T-cell (primary cell): ENCODE data around the gene DDR1. TPM values are rescaled to one million over a fixed set of nuclear protein-coding genes. Genes with fewer than 3 reads are reported as not detected.
A peak's percentile ranks its signal among the peaks of the same experiment; 100 is the strongest.
"Not testable (repeated sequence)": the region's sequence is repeated elsewhere in the genome, so short reads cannot be mapped to it uniquely, and the experiment has no call there.

Experiments used
- ATAC-seq, 4 experiments: fragments of 200-7000 bp in 3 of 4; fragments of 150-1000 bp in 1 of 4; cut with Tn5 transposase; replicated peaks in 1 of 4; 1 replicate in 3 of 4; 2 replicates in 1 of 4; pipeline ENCODE4 v1.10.0; 2021; ENCODE audit warnings: moderate library complexity in 3 of 4, mild to moderate bottlenecking in 2 of 4, moderate number of reproducible peaks in 1 of 4
- CTCF ChIA-PET, 2 donors: fragments of 300-600 bp; sonication (Branson Sonifier 250); formaldehyde crosslinking; loops; one replicate each; lab custom pipeline; 2022; ENCODE audit warnings: antibody characterized with exemption in 2 of 2; lab: Charles Lee
- POLR2A ChIA-PET, 2 donors: fragments of 300-600 bp; sonication (Branson Sonifier 250); formaldehyde crosslinking; loops; one replicate each; lab custom pipeline; 2022; ENCODE audit warnings: antibody characterized with exemption in 2 of 2; lab: Charles Lee
- DNase-seq, 35 experiments: peaks; one replicate each; pipeline versions ENCODE4 v3.0.0 to v3.0.0-alpha.2; 2013 to 2023
- H3K27ac ChIP-seq: one replicate; pipeline ENCODE4 v1.5.1; 2013; ENCODE audit warnings: low read length
- H3K27me3 ChIP-seq, 2 experiments: replicated peaks in 1 of 2; 1 replicate in 1 of 2; 2 replicates in 1 of 2; pipeline versions ENCODE4 v1.6.1 to v1.7.0; 2013; ENCODE audit warnings: low read length in 1 of 2, mixed read lengths in 1 of 2; ENCODE audit not compliant: control insufficient read depth in 2 of 2, insufficient read depth in 2 of 2; ENCODE audit errors: extremely low read depth in 1 of 2
- H3K36me3 ChIP-seq, 2 donors: 1 replicate in 1 of 2; 2 replicates in 1 of 2; pipeline versions ENCODE4 v1.6.1 to v1.7.0; 2013; ENCODE audit warnings: low read length in 1 of 2; ENCODE audit not compliant: control insufficient read depth in 2 of 2, insufficient read depth in 1 of 2; ENCODE audit errors: extremely low read depth in 1 of 2
- H3K4me1 ChIP-seq, 2 experiments: 1 replicate in 1 of 2; 2 replicates in 1 of 2; pipeline versions ENCODE4 v1.6.1 to v1.7.0; 2013; ENCODE audit warnings: low read length in 2 of 2, mixed read lengths in 1 of 2; ENCODE audit not compliant: insufficient read depth in 2 of 2, control insufficient read depth in 1 of 2; ENCODE audit errors: extremely low read depth in 1 of 2
- H3K4me3 ChIP-seq, 2 donors: 1 replicate in 1 of 2; 2 replicates in 1 of 2; pipeline versions ENCODE4 v1.5.1 to v1.7.0; 2013; ENCODE audit warnings: mild to moderate bottlenecking in 2 of 2, low read length in 1 of 2, moderate library complexity in 1 of 2; ENCODE audit not compliant: control insufficient read depth in 1 of 2; ENCODE audit errors: extremely low read depth in 1 of 2
- H3K9me3 ChIP-seq: 2 replicates; pipeline ENCODE4 v1.7.0; 2013
- H3K27ac Mint-ChIP-seq, 2 donors: one replicate each; pipeline ENCODE4 v1.8.0; 2020 to 2021; ENCODE audit warnings: mild to moderate bottlenecking in 2 of 2, mixed read lengths in 2 of 2
- H3K27me3 Mint-ChIP-seq, 2 donors: one replicate each; pipeline ENCODE4 v1.8.0; 2021 to 2022; ENCODE audit warnings: mixed read lengths in 2 of 2
- H3K36me3 Mint-ChIP-seq: one replicate; pipeline ENCODE4 v1.8.0; 2021; ENCODE audit warnings: mixed read lengths
- H3K4me1 Mint-ChIP-seq, 3 donors: one replicate each; pipeline ENCODE4 v1.8.0; 2020 to 2022; ENCODE audit warnings: mixed read lengths in 3 of 3, mild to moderate bottlenecking in 1 of 3
- H3K4me3 Mint-ChIP-seq, 3 donors: one replicate each; pipeline ENCODE4 v1.8.0; 2020 to 2022; ENCODE audit warnings: mild to moderate bottlenecking in 3 of 3, mixed read lengths in 3 of 3, moderate library complexity in 3 of 3
- H3K9me3 Mint-ChIP-seq, 3 donors: one replicate each; pipeline ENCODE4 v1.8.0; 2020 to 2022; ENCODE audit warnings: mixed read lengths in 3 of 3
- WGBS: methylation state at CpG from one replicate; pipeline ENCODE4 v1.1.5; 2013; ENCODE audit warnings: missing lambda C conversion rate; ENCODE audit not compliant: insufficient coverage; 5-methylcytosine and 5-hydroxymethylcytosine counted together
- total RNA-seq, 35 experiments: library from RNA in 6 of 35; stranded (reverse) in 6 of 35; fragments of 120-200 nt in 1 of 35; gene quantifications; one replicate each; pipeline versions ENCODE4 v1.2.1 to v1.2.4 and lab custom pipeline; 2013 to 2026

Gene DDR1
- total RNA-seq, 5 donors from 2014 or later (not counting 1 experiment from before 2014, with no cell fraction given): 8.8 to 23.9 (median 19.3) TPM

GRCh38 chr6:30910473-30910872 lies 26.2 kb downstream of the DDR1 start:
- H3K9me3 ChIP-seq, H3K4me3 ChIP-seq, ATAC-seq, CTCF ChIA-PET, DNase-seq, POLR2A ChIA-PET, H3K27ac ChIP-seq, H3K27ac Mint-ChIP-seq, H3K9me3 Mint-ChIP-seq, H3K27me3 ChIP-seq, H3K27me3 Mint-ChIP-seq, H3K4me3 Mint-ChIP-seq: not testable (repeated sequence)
- peaks cover 10 to 41% of the 10 kb centered on the region in 2 experiments for H3K4me1 ChIP-seq
- H3K36me3 ChIP-seq: peaks cover 3 to 19% of the 10 kb centered on the region in 2 donors
- WGBS: 98% methylated on average over 7 of the region's 12 CpGs
- peaks cover 35 to 44% (median 43%) of the 10 kb centered on the region in 3 donors for H3K4me1 Mint-ChIP-seq
- peaks cover 18% of the 10 kb centered on the region for H3K36me3 Mint-ChIP-seq

DNA sequence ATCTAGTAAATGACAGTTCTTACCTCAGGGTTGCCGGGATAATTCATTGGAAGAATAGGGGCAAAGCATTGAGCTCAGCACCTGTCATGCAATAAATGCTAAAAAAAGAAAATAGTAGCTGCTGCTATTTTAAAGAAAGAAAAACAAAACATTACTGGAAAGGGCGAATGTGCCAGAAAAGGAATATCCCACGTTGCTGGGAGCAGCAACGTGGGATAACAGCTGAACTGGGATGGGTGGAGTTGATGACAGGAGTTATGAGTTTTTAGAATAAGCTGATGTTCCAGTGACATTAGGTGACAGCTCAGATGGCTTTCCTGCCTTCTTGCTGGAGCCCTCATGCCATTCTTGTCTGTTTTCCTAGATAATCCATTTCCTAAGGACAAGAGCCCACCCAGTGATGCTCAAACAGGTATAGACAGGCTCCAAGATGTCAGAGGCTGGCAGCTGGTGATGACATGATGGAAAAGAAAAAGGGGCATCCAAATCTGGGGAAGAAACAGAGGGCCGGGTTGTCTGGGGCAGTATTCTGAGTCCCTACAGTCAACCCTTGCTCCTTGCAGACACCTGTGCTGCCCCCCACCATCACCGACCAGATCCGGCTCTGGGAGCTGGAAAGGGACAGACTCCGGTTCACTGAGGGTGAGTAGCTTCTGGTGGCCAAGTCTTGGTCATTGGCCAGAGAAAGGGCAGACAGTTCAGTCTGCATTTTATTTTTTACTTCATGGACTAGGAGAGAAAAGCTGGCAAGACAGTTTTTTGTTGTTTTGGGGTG lies 28.6 kb downstream of the DDR1 start:
- Histone ChIP-seq H3K27ac (no peak overlapping the region), H3K36me3 (peaks cover 13 to 33% of the 10 kb centered on the region in 2 donors), H3K27me3 (no peaks in the 10 kb centered on the region), H3K4me1 (peaks cover 10 to 37% of the 10 kb centered on the region in 2 experiments), H3K4me3 (no peak overlapping the region), H3K9me3 (no peaks in the 10 kb centered on the region)
- peaks cover 30% of the 10 kb centered on the region for H3K36me3 Mint-ChIP-seq
- no peaks in the 10 kb centered on the region for H3K27me3 Mint-ChIP-seq
- H3K27ac Mint-ChIP-seq: peak overlapping the region; percentile 31 to 85
- H3K9me3 Mint-ChIP-seq: no peaks in the 10 kb centered on the region
- DNase-seq (no peak), ATAC-seq (no peak)
- ChIA-PET CTCF (interaction anchor here in 1 of 2 donors (1.1 to 4.1 kb wide), 2 partner anchors 167 to 174 kb away, joined by 6 to 18 read pairs; no protein-coding TSS in a partner anchor), POLR2A (interaction anchor here in 1 of 2 donors (0.6 kb wide), 1 partner anchor 11 kb away, joined by 5 read pairs; no protein-coding TSS in a partner anchor)
- H3K4me1 Mint-ChIP-seq: peaks cover 44 to 52% (median 50%) of the 10 kb centered on the region in 3 donors
- 96% methylated on average over 4 of the region's 8 CpGs for WGBS
- H3K4me3 Mint-ChIP-seq: peak overlapping the region; percentile 78 to 96 (median 85)

GRCh38 chr6:30913721-30914075 lies 29.4 kb downstream of the DDR1 start:
- Mint-ChIP-seq H3K27me3 (no peaks in the 10 kb centered on the region), H3K36me3 (peaks cover 36% of the 10 kb centered on the region), H3K4me3 (peak overlapping the region; percentile 78 to 96 (median 85)), H3K4me1 (peaks cover 36 to 44% (median 42%) of the 10 kb centered on the region in 3 donors), H3K27ac (peak overlapping the region; percentile 31 to 85), H3K9me3 (no peaks in the 10 kb centered on the region)
- 32% methylated on average over 29 of the region's 31 CpGs for WGBS
- ATAC-seq (peak in 1 of 4 experiments; percentile 2), DNase-seq (no peak)
- POLR2A ChIA-PET: interaction anchor here in 1 of 2 donors (0.6 to 0.7 kb wide), 2 partner anchors 480 to 622 kb away, joined by 3 read pairs; no protein-coding TSS in a partner anchor
- H3K27me3 ChIP-seq: no peaks in the 10 kb centered on the region
- no peaks in the 10 kb centered on the region for H3K9me3 ChIP-seq
- peaks cover 6 to 32% of the 10 kb centered on the region in 2 experiments for H3K4me1 ChIP-seq
- H3K36me3 ChIP-seq: peaks cover 13 to 38% of the 10 kb centered on the region in 2 donors
- CTCF ChIA-PET: interaction anchor here (0.6 to 4.1 kb wide), 8 partner anchors 9 to 679 kb away, joined by 3 to 18 read pairs (median 4); partner anchors contain the start of gene NCR3 (in 1 of the 2)
- H3K4me3 ChIP-seq: peak overlapping the region; percentile 35 to 73
- H3K27ac ChIP-seq: no peak overlapping the region

GRCh38 chr6:30914076-30914853 lies 29.9 kb downstream of the DDR1 start, which contains the start of gene VARS2:
VARS2 (plus strand) TSS chr6:30914238; CDS start chr6:30914837, 599 bp downstream.
- Mint-ChIP-seq H3K36me3 (peaks cover 39% of the 10 kb centered on the region), H3K27ac (peak within 1 kb of the TSS; percentile 85 to 89), H3K4me1 (peaks cover 31 to 38% (median 37%) of the 10 kb centered on the region in 3 donors), H3K4me3 (peak within 1 kb of the TSS; percentile 78 to 96 (median 85)), H3K9me3 (no peaks in the 10 kb centered on the region), H3K27me3 (no peaks in the 10 kb centered on the region)
- Histone ChIP-seq H3K4me1 (peaks cover 4 to 26% of the 10 kb centered on the region in 2 experiments), H3K36me3 (peaks cover 13 to 42% of the 10 kb centered on the region in 2 donors), H3K4me3 (peak within 1 kb of the TSS; percentile 73 to 85), H3K27me3 (no peaks in the 10 kb centered on the region), H3K27ac (no peak within 1 kb of the TSS), H3K9me3 (no peaks in the 10 kb centered on the region)
- DNase-seq (peak; percentile 54 to 92 (median 75)), ATAC-seq (peak; percentile 94 to 97 (median 96))
- CTCF ChIA-PET: interaction anchor here (0.6 to 4.1 kb wide), 10 partner anchors 9 to 679 kb away, joined by 3 to 18 read pairs (median 4); partner anchors contain the start of gene NCR3 (in 1 of the 2)
- 2% methylated on average over 39 of the region's 52 CpGs for WGBS
- POLR2A ChIA-PET: interaction anchor here (0.5 to 0.7 kb wide), 4 partner anchors 8 to 621 kb away, joined by 3 read pairs; no protein-coding TSS in a partner anchor

GRCh38 chr6:30914854-30915590 lies 30.7 kb downstream of the DDR1 start:
- 72% methylated on average over 14 of the region's 17 CpGs for WGBS
- H3K27ac ChIP-seq: no peak overlapping the region
- POLR2A ChIA-PET: interaction anchor here (0.5 to 0.6 kb wide), 2 partner anchors 9 to 135 kb away, joined by 3 read pairs; no protein-coding TSS in a partner anchor
- peak overlapping the region; percentile 73 to 85 for H3K4me3 ChIP-seq
- peak overlapping the region; percentile 85 to 89 for H3K27ac Mint-ChIP-seq
- peak overlapping the region; percentile 78 to 96 (median 85) for H3K4me3 Mint-ChIP-seq
- peaks cover 44% of the 10 kb centered on the region for H3K36me3 Mint-ChIP-seq
- peaks cover 31 to 37% (median 35%) of the 10 kb centered on the region in 3 donors for H3K4me1 Mint-ChIP-seq
- ATAC-seq (no peak), DNase-seq (peak in 2 of 35 experiments; percentile 11 to 16)
- no peaks in the 10 kb centered on the region for H3K9me3 ChIP-seq
- H3K9me3 Mint-ChIP-seq: no peaks in the 10 kb centered on the region
- no peaks in the 10 kb centered on the region for H3K27me3 ChIP-seq
- peaks cover 4 to 24% of the 10 kb centered on the region in 2 experiments for H3K4me1 ChIP-seq
- H3K36me3 ChIP-seq: peaks cover 13 to 45% of the 10 kb centered on the region in 2 donors
- H3K27me3 Mint-ChIP-seq: no peaks in the 10 kb centered on the region
- CTCF ChIA-PET: interaction anchor here (1.2 to 4.1 kb wide), 5 partner anchors 165 to 172 kb away, joined by 4 to 18 read pairs (median 4); no protein-coding TSS in a partner anchor
